CD4-positive, alpha-beta T cell treated with Interleukin-6 at 100 ng/mL for 8 hours (primary cell): ENCODE measurements around the gene MIEN1.
"Not testable (repeated sequence)": the region's sequence is repeated elsewhere in the genome, so short reads cannot be mapped to it uniquely, and the experiment has no call there.

Source experiments
- DNase-seq: peaks from one replicate; pipeline ENCODE4 v3.0.0-alpha.2; 2020; ENCODE audit warnings: mixed read lengths, low spot score

MIEN1 gene

DNA sequence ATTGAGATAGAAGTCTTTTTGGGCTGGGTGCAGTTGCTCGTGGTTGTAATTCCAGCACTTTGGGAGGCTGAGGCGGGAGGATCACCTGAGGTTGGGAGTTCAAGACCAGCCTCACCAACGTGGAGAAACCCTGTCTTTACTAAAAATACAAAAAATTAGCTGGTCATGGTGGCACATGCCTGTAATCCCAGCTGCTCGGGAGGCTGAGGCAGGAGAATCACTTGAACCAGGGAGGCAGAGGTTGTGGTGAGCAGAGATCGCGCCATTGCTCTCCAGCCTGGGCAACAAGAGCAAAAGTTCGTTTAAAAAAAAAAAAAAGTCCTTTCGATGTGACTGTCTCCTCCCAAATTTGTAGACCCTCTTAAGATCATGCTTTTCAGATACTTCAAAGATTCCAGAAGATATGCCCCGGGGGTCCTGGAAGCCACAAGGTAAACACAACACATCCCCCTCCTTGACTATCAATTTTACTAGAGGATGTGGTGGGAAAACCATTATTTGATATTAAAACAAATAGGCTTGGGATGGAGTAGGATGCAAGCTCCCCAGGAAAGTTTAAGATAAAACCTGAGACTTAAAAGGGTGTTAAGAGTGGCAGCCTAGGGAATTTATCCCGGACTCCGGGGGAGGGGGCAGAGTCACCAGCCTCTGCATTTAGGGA is 31.0 kb downstream of the MIEN1 start:
- not testable (repeated sequence) for DNase-seq

DNA sequence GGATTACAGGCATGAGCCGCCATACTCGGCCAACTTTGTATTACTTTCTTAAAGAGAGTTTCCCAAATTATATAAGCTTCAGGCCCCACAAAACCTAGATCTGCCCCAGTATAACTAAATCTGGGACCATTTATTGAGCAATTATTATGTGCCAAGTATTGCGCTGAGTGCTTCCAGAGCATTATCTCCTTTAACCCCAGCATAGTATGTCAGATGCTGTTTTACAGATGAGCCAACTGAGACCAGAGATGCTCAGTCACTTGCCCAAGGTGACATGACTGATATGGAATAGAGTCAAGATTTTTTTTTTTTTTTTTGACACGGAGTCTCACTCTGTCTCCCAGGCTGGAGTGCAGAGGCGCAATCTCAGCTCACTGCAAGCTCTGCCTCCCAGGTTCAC is 32.4 kb downstream of the MIEN1 start:
- no peak for DNase-seq

DNA sequence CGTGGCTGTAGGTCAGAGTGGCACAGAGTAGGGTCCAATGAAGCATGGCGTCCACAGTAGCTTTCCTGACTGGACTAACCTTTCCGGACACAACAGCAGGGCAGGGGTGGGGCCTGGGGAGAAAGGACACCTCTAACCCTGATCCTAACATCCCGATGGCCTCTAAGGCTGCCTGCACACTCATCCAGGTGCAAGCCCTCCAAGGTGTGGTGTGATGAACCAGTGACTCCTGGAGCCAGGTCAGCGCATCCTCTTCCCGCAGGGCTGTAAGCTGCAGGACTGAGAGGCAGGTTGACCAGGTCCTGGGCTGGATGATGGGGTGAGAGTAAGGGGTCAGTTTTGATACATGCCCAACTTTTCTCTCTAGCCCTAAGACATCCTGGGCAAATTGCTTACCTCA is 33.6 kb downstream of the MIEN1 start:
- DNase-seq: no peak

DNA sequence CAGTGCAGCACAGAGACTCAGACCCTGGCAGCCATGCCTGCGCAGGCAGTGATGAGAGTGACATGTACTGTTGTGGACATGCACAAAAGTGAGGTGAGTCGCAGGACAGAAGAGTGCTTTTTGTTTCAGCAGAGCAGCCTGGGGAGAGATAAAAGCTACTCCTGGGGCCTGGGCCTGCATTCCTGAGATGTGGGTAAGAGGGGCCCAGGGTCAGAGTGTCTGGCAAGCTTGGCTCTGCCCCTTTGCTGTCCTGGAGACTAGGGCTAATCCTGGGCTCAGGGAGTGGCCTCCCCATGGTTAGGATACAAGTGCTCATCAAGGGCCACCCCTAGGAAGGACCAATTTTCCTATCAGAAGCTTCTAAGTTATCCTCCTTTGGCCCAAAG is 35.2 kb downstream of the MIEN1 start:
- DNase-seq: no peak

DNA sequence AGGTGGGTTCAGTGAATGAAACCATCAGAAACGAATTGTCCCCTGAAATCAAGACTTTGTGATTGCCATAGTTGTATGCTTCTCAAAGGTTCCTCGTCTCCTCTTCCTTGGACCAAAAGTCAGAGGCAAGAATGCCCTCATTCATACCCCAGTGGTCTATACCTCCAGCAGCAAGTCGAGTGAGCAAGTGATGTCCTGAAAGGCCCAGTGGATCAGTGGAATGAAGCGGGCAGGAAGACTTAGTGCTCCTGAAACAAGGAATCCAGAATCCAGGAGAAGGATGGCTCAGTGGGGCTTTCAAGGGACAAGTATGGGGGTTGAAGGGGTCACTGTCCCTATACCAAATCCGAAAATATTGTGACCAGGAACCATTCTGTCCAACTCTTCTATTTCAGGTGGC is 35.7 kb downstream of the MIEN1 start:
- DNase-seq: no peak

DNA sequence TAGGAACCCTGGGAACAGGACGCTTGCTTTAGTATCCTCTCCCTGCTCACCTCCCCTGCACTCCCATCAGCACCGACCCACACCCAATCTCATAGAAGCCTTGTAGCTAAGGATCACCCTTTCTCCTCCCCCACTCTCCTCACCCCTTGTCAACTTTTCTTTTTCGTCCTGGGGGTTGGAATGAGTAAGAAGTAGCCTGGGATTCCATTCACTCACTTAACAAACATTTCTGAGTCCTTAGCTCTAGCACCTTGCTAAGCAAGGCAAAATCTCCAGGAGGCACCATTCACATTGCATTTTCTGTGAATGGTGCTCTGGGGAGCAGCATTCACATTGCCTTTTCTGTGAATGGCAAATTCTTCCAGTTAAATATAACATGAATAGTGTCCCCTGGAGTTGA is 41.4 kb downstream of the MIEN1 start:
- DNase-seq: no peak

DNA sequence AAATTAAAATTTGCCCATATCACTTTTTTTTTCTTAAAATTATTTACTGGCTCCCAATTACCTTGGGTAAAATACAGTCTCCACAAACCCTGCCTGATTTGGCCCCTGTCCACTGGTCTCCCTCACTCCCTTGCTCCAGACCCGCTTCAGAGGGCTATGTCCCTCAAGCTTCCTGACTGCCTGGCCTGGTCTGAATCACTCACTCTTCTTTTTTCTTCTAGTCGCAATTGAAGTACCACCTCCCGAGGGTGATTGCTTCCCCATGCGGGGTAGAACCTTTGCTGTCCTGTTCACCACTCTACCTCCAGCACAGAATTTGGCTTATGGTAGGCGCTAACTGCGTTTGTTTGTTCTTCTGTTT is 41.9 kb downstream of the MIEN1 start:
- no peak for DNase-seq

DNA sequence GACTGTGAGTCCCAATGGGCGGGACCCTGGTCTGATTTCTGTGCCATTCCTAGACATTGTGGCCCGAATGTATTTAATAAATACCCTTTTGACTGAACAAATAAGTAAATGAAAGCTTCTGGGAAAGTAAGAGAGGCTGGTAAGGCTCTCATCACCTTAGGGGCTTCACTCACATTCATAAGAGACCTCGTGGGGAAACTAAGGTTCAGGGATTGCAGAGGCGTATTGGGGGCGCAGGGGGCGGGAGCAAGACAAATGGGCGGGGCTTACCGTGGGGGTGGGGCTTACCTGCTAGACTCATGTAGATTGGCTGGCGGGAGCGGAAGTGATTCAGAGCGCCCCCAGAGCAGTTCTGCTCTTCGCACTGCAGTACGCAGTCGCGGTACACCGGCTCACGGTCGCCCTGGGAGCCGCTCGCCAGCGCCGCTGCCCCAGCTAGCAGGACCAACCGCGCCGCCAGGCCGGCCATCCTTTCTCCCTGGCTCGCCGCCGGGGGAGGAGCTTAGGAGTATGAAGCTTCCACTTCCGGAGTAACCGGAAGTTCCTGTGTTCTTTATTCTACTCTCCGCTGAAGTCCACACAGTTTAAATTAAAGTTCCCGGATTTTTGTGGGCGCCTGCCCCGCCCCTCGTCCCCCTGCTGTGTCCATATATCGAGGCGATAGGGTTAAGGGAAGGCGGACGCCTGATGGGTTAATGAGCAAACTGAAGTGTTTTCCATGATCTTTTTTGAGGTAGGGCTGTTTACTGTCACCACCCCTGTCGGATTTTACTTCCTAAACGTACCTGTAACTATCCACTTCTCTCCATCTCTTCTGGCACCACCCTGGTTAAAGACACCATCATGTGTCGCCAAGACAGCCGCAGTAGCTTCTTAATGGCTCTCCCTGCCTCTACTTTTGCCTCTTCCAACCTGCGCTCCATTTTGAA is 42.5 kb downstream of the MIEN1 start, which contains the start of gene PGAP3:
TSS of gene PGAP3 (minus strand) at position 512 of the 929 bp plus-strand sequence. CDS start at position 469, 43 bp downstream.
- DNase-seq: peak; percentile 76

DNA sequence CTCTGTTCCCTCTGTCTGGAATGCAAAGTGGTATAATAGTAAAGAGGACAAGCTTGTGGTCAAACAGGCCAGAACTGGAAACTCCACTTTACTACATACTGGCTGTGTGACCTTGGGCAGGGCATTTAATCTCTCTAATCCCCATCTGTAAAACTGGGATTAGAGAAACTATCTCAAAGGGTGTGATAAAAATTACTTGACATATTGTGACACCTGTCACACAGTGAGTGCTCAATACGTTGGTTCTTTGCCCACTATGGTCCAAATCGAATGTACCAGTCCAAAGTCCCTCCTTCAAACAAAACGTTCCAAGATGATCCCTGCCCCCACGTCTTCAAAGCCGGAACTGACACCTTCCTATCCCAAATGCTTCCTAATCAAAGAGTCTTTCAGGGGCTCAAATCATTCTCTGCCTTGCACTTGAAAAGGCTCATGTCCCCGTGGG is 43.2 kb downstream of the MIEN1 start:
- no peak for DNase-seq

DNA sequence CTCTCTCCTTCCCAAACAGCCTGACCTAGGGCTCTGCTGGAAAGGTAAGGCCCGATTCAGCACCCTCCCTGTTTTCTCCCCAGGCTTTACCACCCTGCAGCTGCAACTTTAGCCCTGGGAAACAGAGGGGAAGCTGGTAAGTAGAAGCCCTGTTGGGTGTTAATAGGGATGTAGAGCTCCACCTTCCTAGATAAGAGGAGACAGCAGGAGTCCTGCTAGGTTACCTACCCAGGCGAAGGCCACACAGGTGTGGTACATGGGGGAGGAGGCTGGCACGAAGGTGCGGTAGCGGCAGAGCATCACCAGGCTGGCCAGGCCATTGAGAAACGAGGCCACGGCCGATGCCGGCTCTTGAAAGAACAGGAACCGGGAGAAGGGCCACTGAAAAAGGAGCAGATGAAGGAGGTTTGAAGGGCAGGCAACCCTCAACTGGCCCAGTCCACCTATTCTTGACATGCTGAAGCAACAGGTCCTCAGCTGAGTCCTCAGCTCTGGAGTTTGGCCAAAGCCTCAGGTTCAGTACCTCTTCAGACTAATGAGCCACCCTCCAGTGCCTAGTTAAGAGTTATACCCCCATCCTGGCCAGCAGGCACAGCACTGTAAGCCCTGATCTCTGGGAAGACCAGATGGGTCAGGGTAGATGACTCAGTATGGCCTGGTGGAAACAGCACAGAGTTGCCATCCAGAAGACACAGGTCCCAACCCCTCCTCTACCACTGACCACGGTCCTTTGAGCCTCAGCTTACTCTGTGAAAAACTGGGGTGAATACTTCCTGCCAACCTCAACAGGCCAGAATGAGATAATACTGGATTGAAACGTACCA is 45.8 kb downstream of the MIEN1 start:
- no peak for DNase-seq

DNA sequence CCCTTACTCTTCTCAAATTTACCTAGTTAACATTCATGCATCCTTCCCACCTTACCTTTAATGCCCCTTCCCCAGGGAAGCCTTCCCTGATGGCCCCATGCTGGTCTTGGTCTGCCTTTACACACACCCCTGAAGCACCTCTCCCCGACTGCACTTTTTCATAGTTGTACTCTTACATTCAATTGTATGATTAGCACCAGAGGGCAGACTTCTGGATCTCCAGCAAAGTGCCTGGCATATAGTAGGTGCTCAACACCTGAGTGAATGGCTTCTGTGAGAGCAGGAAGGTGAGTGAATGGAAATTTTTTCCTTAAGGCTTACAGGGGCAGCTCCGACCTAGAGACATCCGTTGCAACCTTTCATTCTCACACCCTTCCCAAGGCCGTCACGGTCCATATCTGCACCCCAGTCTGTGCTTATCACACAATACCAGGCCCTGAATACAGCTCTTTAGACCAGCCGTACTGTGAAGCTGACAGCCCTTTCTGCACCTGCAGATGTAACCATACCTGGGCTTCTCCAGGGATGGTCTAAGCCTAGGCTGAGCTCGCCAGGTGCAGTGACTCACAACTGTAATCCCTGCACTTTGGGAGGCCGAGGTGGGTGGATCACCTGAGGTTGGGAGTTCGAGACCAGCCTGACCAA is 46.9 kb downstream of the MIEN1 start:
- no peak for DNase-seq

DNA sequence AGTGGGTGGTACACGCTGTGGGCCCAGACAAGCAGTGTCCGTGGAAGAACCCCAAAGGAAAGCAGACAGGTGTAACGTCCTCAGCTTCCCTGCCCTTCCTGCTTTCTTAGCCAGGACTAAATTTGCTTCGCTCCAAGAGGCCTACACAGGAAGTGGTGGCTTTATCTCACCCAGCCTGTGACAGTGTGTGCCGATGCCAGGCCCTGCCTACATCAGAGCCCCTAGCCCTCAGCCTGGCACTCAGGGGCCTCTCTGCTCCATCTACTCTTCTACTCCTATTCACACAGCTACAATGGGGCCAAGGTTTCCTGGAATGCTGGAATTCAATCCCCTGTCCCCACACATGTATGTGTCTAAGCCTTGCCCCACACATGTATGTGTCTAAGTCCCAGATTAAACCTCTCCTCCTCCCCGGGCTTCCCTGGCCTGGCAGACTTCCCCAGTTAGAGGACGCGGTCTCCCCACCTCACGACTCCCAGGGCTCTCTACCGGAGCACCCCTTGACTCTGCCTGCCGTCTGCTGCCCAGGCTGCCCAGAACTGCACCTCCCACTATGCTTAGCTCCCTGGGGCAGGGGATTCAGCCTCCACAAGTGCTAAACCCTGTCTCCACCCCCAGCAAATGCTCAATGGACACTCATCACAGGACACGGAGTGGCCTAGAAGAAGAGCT is 50.7 kb downstream of the MIEN1 start:
- DNase-seq: peak; percentile 59
